Breast epithelium (tissue), 3 donors: ENCODE measurements around the gene CCP110.

Source experiments
- CTCF ChIP-seq, 3 donors: fragments of 450-650 bp; IDR thresholded peaks; one replicate each; pipeline ENCODE4 v1.5.1; 2016 to 2017; ENCODE audit warnings: antibody characterized with exemption in 3 of 3, mild to moderate bottlenecking in 3 of 3, moderate library complexity in 3 of 3
- POLR2A ChIP-seq: fragments of 450-650 bp; IDR thresholded peaks from one replicate; pipeline ENCODE4 v1.6.1; 2016; ENCODE audit warnings: antibody characterized with exemption, mild to moderate bottlenecking, moderate library complexity
- POLR2AphosphoS5 ChIP-seq, 3 donors: sonication (generic); formaldehyde crosslinking; IDR thresholded peaks; one replicate each; pipeline ENCODE4 v1.6.1; 2017; ENCODE audit warnings: antibody characterized with exemption in 3 of 3

DNA sequence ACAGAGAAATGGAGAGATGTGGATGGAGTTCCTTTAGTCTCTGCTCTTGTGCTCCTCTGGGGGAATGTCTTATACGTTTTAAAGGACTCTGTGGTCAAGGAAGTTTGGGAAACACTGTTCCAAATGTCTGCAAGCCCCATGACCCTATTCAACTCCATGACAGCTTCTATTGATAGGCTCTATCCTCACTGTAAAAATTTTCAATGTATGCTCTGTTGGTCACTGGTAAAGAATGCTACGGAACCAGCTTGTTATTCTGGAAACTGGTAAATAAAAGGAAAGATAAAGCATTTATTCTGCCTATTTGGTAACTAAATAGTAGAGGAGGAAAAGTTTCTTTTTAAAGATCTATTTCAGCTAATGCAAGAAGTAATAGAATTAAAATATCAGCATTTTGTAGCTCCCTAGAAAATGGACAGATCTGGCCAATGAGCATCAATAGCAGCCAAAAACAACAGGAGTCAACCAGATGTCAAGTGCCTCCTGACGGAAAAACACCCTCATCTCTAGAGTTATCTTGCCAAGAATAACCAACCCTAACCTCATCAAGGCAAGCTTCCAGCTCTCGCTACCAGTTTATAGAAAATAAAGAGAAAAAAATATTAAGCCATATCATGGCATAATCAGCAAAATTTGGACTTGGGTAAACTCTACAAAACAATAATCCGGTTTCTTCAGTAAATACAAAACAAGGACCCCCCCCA lies 18.0 kb upstream of the CCP110 start:
- TF ChIP-seq CTCF (IDR thresholded peaks at IDR 0.05) (no peak), POLR2AphosphoS5 (IDR thresholded peaks at IDR 0.05) (no peak), POLR2A (no peak)
